Measurements from ENCODE around the gene NEUROG3. TPM values are rescaled to one million over a fixed set of nuclear protein-coding genes. Genes with fewer than 3 reads are reported as not detected.

NEUROG3 gene
- total and polyA plus RNA-seq, 2 of the 8 experiments (the other 6 are each of a cell fraction or from before 2014, with no cell fraction given), result 0.45 TPM; not detected in 1

GRCh38 chr10:69614130-69614529 is 40.9 kb upstream of the NEUROG3 start:
- TF ChIP-seq CHD1 (IDR thresholded peaks at IDR 0.05; ENCODE audit: low read depth, low read length) (no peak), CTCF (IDR thresholded peaks at IDR 0.05; ENCODE audit: control extremely low read depth in 1 of 3, insufficient read depth in 1 of 3, low read depth in 1 of 3, low read length in 3 of 3) (no peak), SAP30 (IDR thresholded peaks at IDR 0.05; ENCODE audit: insufficient read depth, insufficient replicate concordance, low read length) (no peak), CBX8 (IDR thresholded peaks at IDR 0.05; ENCODE audit: borderline replicate concordance, low read depth, low read length) (no peak), SRF (IDR thresholded peaks at IDR 0.05; ENCODE audit: low read depth, low read length) (no peak), SIX5 (IDR thresholded peaks at IDR 0.05; ENCODE audit: low read depth, low read length) (no peak), CBX5 (IDR thresholded peaks at IDR 0.05; ENCODE audit: low read depth, low read length) (no peak), ZNF274 (IDR thresholded peaks at IDR 0.05; ENCODE audit: borderline replicate concordance, extremely low read depth, low read length) (no peak)
- no peak overlapping the region for H3K9ac ChIP-seq (replicated peaks in 1 of 4; ENCODE audit: extremely low read depth in 1 of 4, low read depth in 3 of 4, low read length in 3 of 4)

More at GRCh38 chr10:69614130-69614529, 40.9 kb upstream of the NEUROG3 start:
- no peak overlapping the region for H2BK5ac ChIP-seq (ENCODE audit: low read depth, low read length)
- H2BK15ac ChIP-seq (ENCODE audit: low read length), result no peak overlapping the region
- no peak overlapping the region for H3K4ac ChIP-seq (replicated peaks; ENCODE audit: insufficient read length, low read depth, low read length)
- H3K14ac ChIP-seq (ENCODE audit: insufficient read length), result no peak overlapping the region
- H3K4me1 ChIP-seq (replicated peaks in 1 of 4; ENCODE audit: control insufficient read depth in 3 of 4, insufficient read depth in 4 of 4, low read length in 3 of 4), result no peaks in the 10 kb centered on the region
- no peak overlapping the region for H4K91ac ChIP-seq (replicated peaks; ENCODE audit: insufficient read length, low read length)
- H2AFZ ChIP-seq (ENCODE audit: low read length), result no peak overlapping the region
- WGBS, 2 experiments (ENCODE audit: extremely low coverage in 1 of 2, insufficient coverage in 1 of 2, insufficient read length in 1 of 2, insufficient replicate concordance in 2 of 2, low coverage in 1 of 2, low lambda C conversion rate in 2 of 2, missing lambda C conversion rate in 1 of 2), result 92% methylated on average over 1 of the region's 1 CpG; no CpG with 5 or more reads in 1 of the 2 experiments
- no peak overlapping the region for H3K4me3 ChIP-seq (ENCODE audit: extremely low read depth in 1 of 4, insufficient read depth in 2 of 4, low read depth in 3 of 4, low read length in 4 of 4)
- H2BK120ac ChIP-seq (replicated peaks; ENCODE audit: low read depth, low read length), result no peak overlapping the region
- H3K79me2 ChIP-seq (ENCODE audit: control insufficient read depth in 1 of 2, insufficient read depth in 2 of 2, low read length in 2 of 2), result no peaks in the 10 kb centered on the region
- no peak overlapping the region for H3K4me2 ChIP-seq (ENCODE audit: insufficient read depth in 1 of 2, low read depth in 2 of 2, low read length in 2 of 2)
- H2BK12ac ChIP-seq (ENCODE audit: low read depth, low read length), result no peak overlapping the region
- H3K27ac ChIP-seq (ENCODE audit: low read depth, low read length), result no peak overlapping the region
- H3K36me3 ChIP-seq (ENCODE audit: control insufficient read depth in 2 of 4, insufficient read depth in 4 of 4, low read length in 3 of 4), result no peaks in the 10 kb centered on the region
- no peak overlapping the region for H3K56ac ChIP-seq (replicated peaks; ENCODE audit: insufficient read length, low read depth, low read length)
- no peak overlapping the region for H4K8ac ChIP-seq (ENCODE audit: extremely low read depth, insufficient read depth, low read length)
- no peaks in the 10 kb centered on the region for H4K20me1 ChIP-seq (replicated peaks in 1 of 2; ENCODE audit: control insufficient read depth in 1 of 2, insufficient read depth in 2 of 2, low read length in 2 of 2)
- DNase-seq (ENCODE audit: low read depth in 1 of 2, low spot score in 2 of 2) (no peak), FAIRE-seq (no peak)
- H4K5ac ChIP-seq (ENCODE audit: insufficient read length, low read depth, low read length), result no peak overlapping the region
- no peaks in the 10 kb centered on the region for H3K79me1 ChIP-seq (ENCODE audit: low read depth, low read length)
- POLR2A ChIA-PET (ENCODE audit: partially characterized antibody), result no interaction called here
- no peak overlapping the region for H2BK20ac ChIP-seq (ENCODE audit: low read length)
- no peaks in the 10 kb centered on the region for H3K27me3 ChIP-seq (replicated peaks in 1 of 4; ENCODE audit: control insufficient read depth in 3 of 4, extremely low read depth in 1 of 4, insufficient read depth in 3 of 4, low read length in 3 of 4)
- CTCF ChIA-PET (ENCODE audit: partially characterized antibody), result interaction anchor here (0.6 to 2.4 kb wide), 10 partner anchors 14 to 99 kb away, joined by 3 to 11 read pairs (median 4); no protein-coding TSS in a partner anchor
- peaks cover 4 to 11% of the 10 kb centered on the region in 2 experiments; a peak in 2 of 4 replicates for H3K9me3 ChIP-seq (ENCODE audit: insufficient read depth in 2 of 2, low read depth in 1 of 2, low read length in 1 of 2)
- H3K23ac ChIP-seq (ENCODE audit: insufficient read length), result no peak overlapping the region
- H3K18ac ChIP-seq (ENCODE audit: extremely low read depth, low read length), result no peak overlapping the region
- H2AK5ac ChIP-seq (ENCODE audit: low read depth, low read length), result no peak overlapping the region
- H3K23me2 ChIP-seq (ENCODE audit: low read depth, low read length), result no peaks in the 10 kb centered on the region
